HG02763 (cell line): ENCODE measurements around the gene SIAE.

Experiments
- ATAC-seq: cut with Tn5 transposase; IDR thresholded peaks from one replicate; pipeline ENCODE4 v1.9.1; 2021; ENCODE audit warnings: mild to moderate bottlenecking, moderate library complexity; ENCODE audit not compliant: unreplicated experiment

SIAE gene, protein sequence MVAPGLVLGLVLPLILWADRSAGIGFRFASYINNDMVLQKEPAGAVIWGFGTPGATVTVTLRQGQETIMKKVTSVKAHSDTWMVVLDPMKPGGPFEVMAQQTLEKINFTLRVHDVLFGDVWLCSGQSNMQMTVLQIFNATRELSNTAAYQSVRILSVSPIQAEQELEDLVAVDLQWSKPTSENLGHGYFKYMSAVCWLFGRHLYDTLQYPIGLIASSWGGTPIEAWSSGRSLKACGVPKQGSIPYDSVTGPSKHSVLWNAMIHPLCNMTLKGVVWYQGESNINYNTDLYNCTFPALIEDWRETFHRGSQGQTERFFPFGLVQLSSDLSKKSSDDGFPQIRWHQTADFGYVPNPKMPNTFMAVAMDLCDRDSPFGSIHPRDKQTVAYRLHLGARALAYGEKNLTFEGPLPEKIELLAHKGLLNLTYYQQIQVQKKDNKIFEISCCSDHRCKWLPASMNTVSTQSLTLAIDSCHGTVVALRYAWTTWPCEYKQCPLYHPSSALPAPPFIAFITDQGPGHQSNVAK

GRCh38 chr11:124673333-124674167 lies at the start of gene SIAE, which contains the start of gene SPA17:
Gene SIAE, minus strand, starts transcription at chr11:124673739. Its CDS starts 31 bp downstream, at chr11:124673708.
Gene SPA17, plus strand, starts transcription at chr11:124673904. Its CDS starts 1,361 bp downstream, at chr11:124675265.
- ATAC-seq, result peak; percentile 90

DNA sequence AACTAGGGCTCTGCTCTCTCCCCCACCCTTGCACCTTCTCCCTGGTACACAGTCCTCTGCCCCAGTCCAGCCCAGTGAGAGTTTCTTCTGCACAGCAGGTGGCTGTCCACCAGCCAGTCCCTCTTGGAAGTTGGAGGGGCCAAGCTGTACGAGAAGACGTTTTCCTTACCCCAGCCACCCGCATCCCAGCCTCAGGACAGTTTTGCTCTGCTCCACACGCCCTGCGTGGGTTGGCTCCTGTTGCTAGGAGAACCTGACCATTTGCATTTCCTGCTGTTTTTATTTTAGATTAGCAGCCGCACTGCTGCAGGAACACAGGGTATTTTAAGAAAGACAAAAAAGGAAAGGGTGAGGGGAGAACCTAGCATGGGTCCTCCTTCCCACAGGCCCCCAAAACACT lies 48.6 kb upstream of the SIAE start:
- no peak for ATAC-seq

DNA sequence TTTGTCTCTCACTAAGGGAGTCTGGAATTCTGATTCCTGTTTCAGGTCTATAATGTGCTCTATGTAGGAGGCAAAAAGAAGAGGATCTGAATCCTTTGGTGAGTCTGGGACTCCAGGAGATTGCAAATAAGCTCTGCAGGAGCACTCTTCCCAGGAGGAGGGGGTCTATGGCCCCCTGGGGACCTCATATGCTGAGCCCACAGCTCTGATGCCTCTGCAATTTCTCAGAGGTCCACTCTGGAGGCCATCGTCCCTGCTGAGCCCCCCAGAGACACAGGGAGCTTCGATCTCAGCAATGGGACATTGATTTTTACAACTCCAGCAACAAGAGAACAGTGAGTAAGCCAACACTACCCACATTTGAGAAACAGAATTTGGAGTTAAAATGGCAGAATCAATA lies 46.0 kb upstream of the SIAE start:
- no peak for ATAC-seq

GRCh38 chr11:124718801-124719200 lies 45.3 kb upstream of the SIAE start:
- no peak for ATAC-seq

- no peak for ATAC-seq
These were observed 44.5 kb upstream of the SIAE start for GRCh38 chr11:124717786-124718651.

DNA sequence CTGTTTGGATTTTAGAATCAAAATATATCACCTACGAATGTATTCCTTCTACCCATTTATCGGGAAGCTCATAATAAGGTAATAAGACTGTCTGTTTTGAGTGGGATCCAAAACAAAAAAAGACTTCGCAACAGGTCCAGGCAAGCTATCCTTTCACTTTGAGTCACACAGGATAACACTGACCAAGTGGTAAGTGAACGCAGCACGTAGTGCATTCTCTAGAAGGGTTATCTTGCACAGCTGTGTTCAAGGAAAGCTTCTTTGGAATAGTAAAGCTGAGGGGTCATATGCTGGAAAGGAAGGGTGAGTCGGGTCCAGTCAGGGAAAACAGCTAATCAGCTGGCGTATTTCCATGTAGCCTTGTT lies 43.9 kb upstream of the SIAE start:
- ATAC-seq, result no peak

- no peak for ATAC-seq
These were observed 43.1 kb upstream of the SIAE start for GRCh38 chr11:124716591-124716990.

DNA sequence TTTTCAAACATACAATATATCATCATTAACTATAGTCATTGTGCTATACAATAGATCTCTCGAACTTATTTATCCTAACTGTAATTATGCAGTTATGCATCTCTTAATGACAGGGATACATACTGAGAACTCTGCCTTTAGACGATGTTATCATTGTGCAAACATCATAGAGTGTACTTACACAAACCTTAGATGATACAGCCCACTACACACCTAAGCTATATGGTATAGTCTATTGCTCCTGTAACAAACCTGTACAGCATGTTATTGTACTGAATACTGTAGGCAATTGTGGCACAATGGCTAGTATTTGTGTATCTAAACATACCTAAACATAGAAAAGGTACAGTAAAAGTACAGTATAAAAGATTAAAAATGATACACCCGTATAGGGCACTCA lies 38.9 kb upstream of the SIAE start:
- ATAC-seq, result no peak

GRCh38 chr11:124707829-124708228 lies 34.3 kb upstream of the SIAE start:
- ATAC-seq, result no peak

DNA sequence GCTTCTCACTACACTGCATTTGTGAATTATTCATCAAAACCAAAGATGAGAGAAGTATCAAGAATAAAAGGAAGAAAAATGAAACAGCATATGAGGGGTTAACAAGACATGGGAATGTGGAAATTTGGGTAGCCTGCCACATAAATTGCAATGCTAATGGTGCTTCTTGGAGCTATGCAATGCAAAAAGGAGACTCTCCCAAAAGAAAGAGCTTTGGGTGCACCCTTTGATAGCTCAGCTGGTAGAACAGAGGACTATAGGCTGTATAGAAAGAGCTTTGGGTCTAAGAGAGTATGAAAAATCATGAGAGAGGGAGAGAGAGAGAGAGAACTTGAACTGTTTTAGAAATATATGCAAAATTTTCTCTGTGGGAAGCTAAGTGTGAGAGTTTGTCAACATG lies 26.5 kb upstream of the SIAE start:
- ATAC-seq, result no peak

DNA sequence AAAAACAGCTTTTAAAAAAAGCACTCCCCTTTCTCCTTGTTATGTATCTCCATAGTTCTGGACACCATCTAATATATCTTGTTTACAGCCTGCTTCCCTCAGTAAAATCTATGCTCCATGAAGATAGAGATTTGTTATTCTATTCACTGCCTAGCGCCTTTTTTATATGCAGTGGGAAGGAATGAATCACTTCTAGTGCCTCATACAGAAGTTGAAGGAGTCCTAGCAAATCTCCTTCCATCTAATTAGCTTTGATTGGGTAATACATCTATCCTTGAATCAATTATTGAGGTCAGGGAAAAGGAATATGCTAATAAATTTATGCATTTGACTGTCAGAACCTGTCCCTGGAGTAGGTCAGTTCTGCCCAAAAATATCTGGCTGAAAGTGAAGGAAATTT lies 26.0 kb upstream of the SIAE start:
- ATAC-seq, result no peak

GRCh38 chr11:124693142-124693541 lies 19.6 kb upstream of the SIAE start:
- no peak for ATAC-seq

- no peak for ATAC-seq
These were observed 8.9 kb upstream of the SIAE start for GRCh38 chr11:124682443-124682842.

- ATAC-seq, result no peak
These were observed 7.9 kb upstream of the SIAE start for GRCh38 chr11:124681421-124681820.

GRCh38 chr11:124678416-124678815 lies 4.9 kb upstream of the SIAE start:
- ATAC-seq, result no peak

- ATAC-seq, result no peak
These were observed 2.8 kb upstream of the SIAE start for GRCh38 chr11:124676386-124676785.

- no peak for ATAC-seq
These were observed 1.0 kb upstream of the SIAE start for GRCh38 chr11:124674571-124674970.

GRCh38 chr11:124674168-124674517 lies 604 bp upstream of the SIAE start:
- ATAC-seq, result no peak

DNA sequence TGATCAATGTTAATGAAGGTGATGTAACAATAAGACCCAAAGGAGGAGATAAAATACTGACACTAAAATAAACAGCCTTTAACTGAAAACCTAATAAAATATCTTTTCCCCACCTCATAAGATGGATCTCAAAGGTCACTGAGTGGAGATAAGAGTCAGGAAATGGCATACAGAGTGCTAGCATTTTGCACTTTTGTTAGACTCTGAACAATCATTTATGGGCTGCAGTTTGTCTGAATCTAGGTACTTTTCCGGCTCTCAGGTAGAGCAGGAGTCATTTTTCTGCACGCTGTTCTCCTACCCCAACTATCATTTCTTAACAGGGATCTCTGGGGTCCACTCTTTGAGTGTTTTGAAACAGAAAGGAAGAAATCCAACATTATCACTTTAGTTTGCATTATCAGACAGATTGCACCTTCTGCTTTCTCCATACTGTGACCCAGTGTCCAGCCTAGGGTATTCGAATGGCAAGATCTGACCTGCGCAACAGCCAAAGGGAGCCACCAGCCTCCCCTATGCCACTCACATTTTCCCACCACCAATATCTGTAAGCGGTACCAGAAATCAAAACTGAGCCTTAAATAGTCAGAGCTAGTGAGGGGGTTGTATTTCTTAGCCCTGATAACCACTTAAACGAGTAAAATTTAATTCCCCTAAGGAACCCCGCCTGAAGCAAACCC lies 863 bp downstream of the SIAE start:
- ATAC-seq, result no peak

GRCh38 chr11:124670732-124671131 lies 2.8 kb downstream of the SIAE start:
- ATAC-seq, result no peak
